Measurements from ENCODE around the gene STYX.
"Not testable (repeated sequence)": the region's sequence is repeated elsewhere in the genome, so short reads cannot be mapped to it uniquely, and the experiment has no call there.

STYX gene

DNA sequence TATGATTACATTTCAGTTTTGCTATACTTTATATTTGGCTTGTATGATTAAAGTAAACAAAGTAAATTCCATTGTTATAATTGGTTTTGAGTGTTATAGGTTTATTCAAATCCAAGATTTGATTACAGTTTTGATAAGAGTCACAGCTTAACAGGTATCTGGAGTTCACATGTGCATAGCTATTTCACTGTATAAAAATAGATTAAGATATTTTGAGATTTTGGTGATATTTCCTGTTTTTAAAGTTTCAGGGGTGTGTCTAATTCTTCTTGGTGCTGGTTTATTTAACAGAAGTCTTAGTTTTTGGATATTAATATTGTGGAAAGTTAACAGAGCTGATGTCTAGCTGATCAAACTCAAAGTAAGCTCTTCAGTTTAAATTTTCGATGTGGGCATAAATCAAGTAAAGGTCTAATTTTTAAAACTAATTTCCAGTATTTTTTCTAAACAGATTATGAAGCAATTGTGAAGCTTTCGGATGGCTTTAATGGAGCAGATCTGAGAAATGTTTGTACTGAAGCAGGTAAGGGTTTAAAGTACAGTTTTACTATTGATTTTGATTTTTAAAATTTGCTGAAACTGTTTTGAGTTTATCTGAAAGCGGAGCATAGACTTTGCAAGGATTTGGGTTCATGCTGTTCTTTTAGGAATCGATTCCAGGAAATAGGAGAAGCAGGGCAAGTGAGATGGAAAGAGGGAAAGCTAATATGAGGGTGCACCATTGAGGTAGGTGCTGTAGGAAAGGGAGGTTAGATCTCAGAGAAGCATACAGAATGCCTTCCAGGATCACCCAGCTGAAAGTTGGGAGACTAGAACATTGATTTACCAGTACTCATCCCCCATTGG is 6.2 kb upstream of the STYX start:
- H3K27me3 ChIP-seq = no peaks in the 10 kb centered on the region

DNA sequence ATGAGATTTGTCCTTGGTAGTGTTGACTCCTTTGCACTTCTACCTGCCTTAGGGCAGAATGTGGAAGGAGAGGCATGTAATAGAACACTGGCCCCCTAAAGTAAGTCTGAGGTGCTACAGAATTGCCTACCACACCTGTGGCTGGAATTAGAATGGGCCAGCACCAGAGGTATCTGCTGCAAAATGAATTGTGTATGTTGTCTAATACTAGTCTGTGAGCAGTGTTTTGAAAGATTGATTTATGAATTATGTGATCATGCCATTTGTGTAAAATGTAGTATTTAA is 5.7 kb upstream of the STYX start:
- no peak overlapping the region for H3K4me3 ChIP-seq
- H3K36me3 ChIP-seq = peaks cover 90% of the 10 kb centered on the region
- H3K27ac ChIP-seq = no peak overlapping the region
- no peak overlapping the region for H3K4me2 ChIP-seq
- peaks cover 26% of the 10 kb centered on the region for H3K4me1 ChIP-seq
- no peak for TF ChIP-seq Cebpa-rat (IDR thresholded peaks at IDR 0.05)
- H4K20me1 ChIP-seq = peaks cover 53% of the 10 kb centered on the region
- H3K27me3 ChIP-seq = no peaks in the 10 kb centered on the region
- H3K9me3 ChIP-seq = no peaks in the 10 kb centered on the region
- H3K9ac ChIP-seq = no peak overlapping the region

More for the DNA sequence above, 6.2 kb upstream of the STYX start:
- no peak overlapping the region for H3K9ac ChIP-seq
- peaks cover 23% of the 10 kb centered on the region for H3K4me1 ChIP-seq
- H3K4me3 ChIP-seq = no peak overlapping the region
- H4K20me1 ChIP-seq = peaks cover 48% of the 10 kb centered on the region
- H3K4me2 ChIP-seq = peak overlapping the region; percentile 56
- no peak for TF ChIP-seq Cebpa-rat (IDR thresholded peaks at IDR 0.05)
- no peak overlapping the region for H3K27ac ChIP-seq
- peaks cover 91% of the 10 kb centered on the region for H3K36me3 ChIP-seq
- H3K9me3 ChIP-seq = no peaks in the 10 kb centered on the region

DNA sequence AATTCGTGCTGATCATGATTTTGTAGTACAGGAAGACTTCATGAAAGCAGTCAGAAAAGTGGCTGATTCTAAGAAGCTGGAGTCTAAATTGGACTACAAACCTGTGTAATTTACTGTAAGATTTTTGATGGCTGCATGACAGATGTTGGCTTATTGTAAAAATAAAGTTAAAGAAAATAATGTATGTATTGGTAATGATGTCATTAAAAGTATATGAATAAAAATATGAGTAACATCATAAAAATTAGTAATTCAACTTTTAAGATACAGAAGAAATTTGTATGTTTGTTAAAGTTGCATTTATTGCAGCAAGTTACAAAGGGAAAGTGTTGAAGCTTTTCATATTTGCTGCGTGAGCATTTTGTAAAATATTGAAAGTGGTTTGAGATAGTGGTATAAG is 2.5 kb upstream of the STYX start:
- not testable (repeated sequence) for H3K4me2 ChIP-seq, H3K27ac ChIP-seq, H3K4me3 ChIP-seq, H3K9me3 ChIP-seq, H3K27me3 ChIP-seq, H3K9ac ChIP-seq
- Histone ChIP-seq H4K20me1 (peaks cover 37% of the 10 kb centered on the region), H3K4me1 (peaks cover 32% of the 10 kb centered on the region), H3K36me3 (peaks cover 68% of the 10 kb centered on the region)

DNA sequence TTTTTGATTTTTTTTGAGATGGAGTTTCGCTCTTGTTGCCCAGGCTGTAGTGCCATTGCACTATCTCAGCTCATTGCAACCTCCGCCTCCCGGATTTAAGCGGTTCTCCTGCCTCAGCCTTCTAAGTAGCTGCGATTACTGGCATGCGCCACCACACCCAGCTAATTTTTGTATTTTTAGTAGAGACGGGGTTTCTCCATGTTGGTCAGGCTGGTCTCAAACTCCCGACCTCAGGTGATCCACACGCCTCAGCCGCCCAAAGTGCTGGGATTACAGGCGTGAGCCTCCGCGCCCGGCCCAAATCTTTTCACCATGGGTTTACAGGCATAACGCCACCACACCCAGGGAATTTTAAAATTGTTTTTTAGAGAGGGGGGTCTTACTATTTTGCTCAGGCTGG is 931 bp upstream of the STYX start:
- not testable (repeated sequence) for H3K27ac ChIP-seq, H3K4me3 ChIP-seq, H3K4me2 ChIP-seq

DNA sequence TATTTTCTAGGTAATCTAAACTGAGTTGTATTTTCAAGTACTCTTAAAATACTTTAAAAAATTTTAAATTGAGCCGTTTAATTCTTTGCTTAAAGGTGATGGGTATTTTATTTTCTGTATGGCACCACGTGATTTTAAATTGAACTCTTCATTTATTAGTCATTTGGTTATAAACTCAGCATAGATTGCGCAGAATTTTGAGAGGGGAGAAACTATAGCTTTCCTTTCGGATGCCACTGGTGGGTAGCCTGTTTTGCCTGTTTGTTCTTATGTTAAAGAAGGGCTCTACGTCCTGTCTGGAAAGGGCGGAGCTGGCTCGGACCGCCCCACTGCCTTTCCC is 411 bp upstream of the STYX start:
- no peak overlapping the region for H3K27ac ChIP-seq

More for the DNA sequence above, 931 bp upstream of the STYX start:
- H3K4me1 ChIP-seq = peaks cover 19% of the 10 kb centered on the region
- not testable (repeated sequence) for H3K27me3 ChIP-seq, H3K9ac ChIP-seq, H3K9me3 ChIP-seq
- H4K20me1 ChIP-seq = peaks cover 22% of the 10 kb centered on the region
- peaks cover 67% of the 10 kb centered on the region for H3K36me3 ChIP-seq

DNA sequence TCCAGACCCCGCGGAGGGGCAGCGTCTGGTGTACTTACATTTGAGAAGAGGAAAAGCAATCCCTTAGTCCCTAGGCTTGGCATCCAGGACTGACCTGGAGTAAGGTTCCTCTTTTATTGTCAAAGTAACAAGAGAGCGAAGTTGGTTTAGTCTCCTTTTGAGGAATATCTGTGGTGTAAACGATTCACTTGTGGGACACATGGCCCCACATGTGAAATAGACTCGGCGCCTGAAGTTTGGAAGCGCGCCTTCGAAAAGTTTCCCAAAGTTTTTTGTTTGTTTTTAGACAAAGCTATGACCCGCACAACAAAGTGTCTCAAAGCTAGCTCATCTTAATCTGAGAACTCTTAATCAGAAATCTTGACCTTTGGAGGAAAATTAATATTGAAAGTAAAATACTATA is 744 bp downstream of the STYX start:
- H4K20me1 ChIP-seq = peaks cover 17% of the 10 kb centered on the region
- no peak for TF ChIP-seq Cebpa-rat (IDR thresholded peaks at IDR 0.05)
- 0 out of 2 replicates have a peak, but pooled peaks cover 4% of the 10 kb centered on the region for H3K9me3 ChIP-seq
- H3K9ac ChIP-seq = peak overlapping the region; percentile 87
- peak overlapping the region; percentile 80 for H3K4me3 ChIP-seq
- H3K36me3 ChIP-seq = peaks cover 63% of the 10 kb centered on the region
- H3K27me3 ChIP-seq = no peaks in the 10 kb centered on the region
- H3K4me2 ChIP-seq = peak overlapping the region; percentile 89
- peaks cover 19% of the 10 kb centered on the region for H3K4me1 ChIP-seq
- H3K27ac ChIP-seq = peak overlapping the region; percentile 87

More for the DNA sequence above, 411 bp upstream of the STYX start:
- Histone ChIP-seq H3K4me2 (peak overlapping the region; percentile 75), H3K9ac (no peak overlapping the region), H3K4me1 (peaks cover 19% of the 10 kb centered on the region), H3K4me3 (peak overlapping the region; percentile 80), H3K9me3 (0 out of 2 replicates have a peak, but pooled peaks cover 4% of the 10 kb centered on the region), H4K20me1 (peaks cover 17% of the 10 kb centered on the region), H3K36me3 (peaks cover 66% of the 10 kb centered on the region), H3K27me3 (no peaks in the 10 kb centered on the region)
- no peak for TF ChIP-seq Cebpa-rat (IDR thresholded peaks at IDR 0.05)

DNA sequence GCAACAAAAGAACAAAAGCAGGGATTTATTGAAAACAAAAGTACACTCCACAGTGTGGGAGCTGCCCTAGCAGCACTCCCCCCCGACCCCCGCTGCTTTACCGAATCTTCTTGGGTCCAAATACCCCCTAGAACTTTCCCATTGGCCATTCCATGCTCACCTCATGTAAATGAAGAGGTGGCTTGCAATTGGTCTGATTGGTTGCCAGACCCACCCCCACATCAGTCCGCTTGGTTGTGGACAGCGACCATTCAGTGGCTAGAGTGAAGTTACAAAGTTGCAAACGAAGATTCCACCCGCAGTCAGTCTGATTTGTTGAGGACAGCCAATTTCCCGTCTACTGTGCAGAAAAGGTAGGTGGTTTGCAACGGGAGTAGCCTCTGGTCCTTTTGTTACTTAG is 3.9 kb downstream of the STYX start:
- H4K20me1 ChIP-seq = peaks cover 39% of the 10 kb centered on the region; the same call in 1 of the 2 replicates
- H3K9me3 ChIP-seq = 0 out of 2 replicates have a peak, but pooled peaks cover 4% of the 10 kb centered on the region
- H3K36me3 ChIP-seq = peaks cover 42% of the 10 kb centered on the region
- H3K27ac ChIP-seq = no peak overlapping the region
- no peak overlapping the region for H3K9ac ChIP-seq
- H3K4me3 ChIP-seq = no peak overlapping the region
- no peak for TF ChIP-seq Cebpa-rat (IDR thresholded peaks at IDR 0.05)
- no peak overlapping the region for H3K4me2 ChIP-seq
- no peaks in the 10 kb centered on the region for H3K27me3 ChIP-seq
- H3K4me1 ChIP-seq = peaks cover 19% of the 10 kb centered on the region

DNA sequence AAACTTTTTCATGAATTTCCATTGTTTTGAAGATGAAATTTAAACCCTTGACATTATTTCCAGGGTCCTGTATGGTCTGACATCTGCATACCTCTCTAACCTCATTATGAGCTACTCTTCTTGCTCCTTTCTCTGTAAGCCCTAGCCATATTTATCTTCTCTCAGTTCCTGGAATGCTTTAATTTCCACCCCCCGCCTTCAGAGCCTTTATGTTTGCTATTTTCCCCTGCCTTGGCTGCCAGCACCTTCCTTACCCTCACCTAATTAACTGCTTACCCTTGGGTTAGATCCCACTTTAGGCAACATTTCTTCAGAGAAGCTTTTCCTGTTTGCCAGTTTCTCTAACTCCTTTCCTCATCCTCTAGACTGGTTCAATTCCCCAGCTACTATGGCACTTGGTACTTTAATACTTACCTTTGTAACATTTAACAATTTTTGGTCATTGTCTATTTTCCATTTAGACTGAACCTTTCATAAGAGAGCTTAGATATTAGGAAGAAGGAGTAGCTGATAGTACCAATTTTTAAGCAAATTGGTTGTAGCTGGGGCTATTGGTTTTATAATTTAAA is 6.0 kb downstream of the STYX start:
- Histone ChIP-seq H3K36me3 (peaks cover 45% of the 10 kb centered on the region), H3K27ac (no peak overlapping the region)

DNA sequence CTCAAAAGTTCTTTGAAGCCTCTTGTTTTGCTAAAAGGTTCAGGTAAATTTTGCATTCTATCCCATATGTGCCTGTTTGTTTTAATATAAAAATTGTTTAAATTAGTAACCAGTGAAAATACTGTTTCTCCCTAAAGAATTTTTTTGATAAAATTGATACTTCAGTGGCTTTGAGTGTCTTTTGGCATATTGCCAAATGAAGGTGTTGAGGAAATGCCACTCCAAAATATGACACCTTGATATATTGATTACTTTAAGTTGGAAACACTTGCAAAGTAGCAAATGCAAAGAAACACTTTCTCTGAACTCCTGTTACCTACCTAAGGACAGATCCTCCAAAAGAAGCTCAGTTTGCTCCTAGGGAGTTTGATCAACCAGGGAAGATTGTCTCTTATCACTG is 8.4 kb downstream of the STYX start:
- Histone ChIP-seq H3K27me3 (no peaks in the 10 kb centered on the region), H3K9me3 (0 out of 2 replicates have a peak, but pooled peaks cover 4% of the 10 kb centered on the region)

More for the DNA sequence above, 6.0 kb downstream of the STYX start:
- Histone ChIP-seq H3K4me1 (peaks cover 9% of the 10 kb centered on the region), H3K4me3 (no peak overlapping the region), H4K20me1 (peaks cover 44% of the 10 kb centered on the region; the same call in 1 of the 2 replicates), H3K27me3 (no peaks in the 10 kb centered on the region), H3K9ac (no peak overlapping the region), H3K4me2 (no peak overlapping the region), H3K9me3 (0 out of 2 replicates have a peak, but pooled peaks cover 4% of the 10 kb centered on the region)
- TF ChIP-seq Cebpa-rat (IDR thresholded peaks at IDR 0.05) = no peak

DNA sequence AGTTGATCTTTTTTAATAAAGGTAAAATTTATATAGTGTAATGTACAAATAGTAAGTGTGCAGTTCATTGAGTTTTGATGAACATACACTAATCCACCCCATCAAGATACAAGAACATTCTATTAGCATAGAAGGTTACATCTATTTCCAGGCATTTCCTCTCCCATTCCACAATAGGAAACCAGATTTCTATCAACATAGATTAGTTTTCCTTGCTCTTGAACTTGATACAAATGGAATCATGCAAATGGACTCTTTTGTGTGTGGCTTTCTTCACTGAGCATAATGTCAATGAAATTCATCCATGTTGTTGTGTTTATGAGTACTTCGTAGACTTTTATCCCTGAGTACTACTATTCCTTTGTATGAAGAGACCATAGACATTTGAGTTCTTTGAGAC is 10.8 kb downstream of the STYX start:
- Histone ChIP-seq H3K4me3 (no peak overlapping the region), H3K9ac (no peak overlapping the region), H3K9me3 (no peaks in the 10 kb centered on the region), H3K4me2 (no peak overlapping the region), H4K20me1 (peaks cover 37% of the 10 kb centered on the region; the same call in 1 of the 2 replicates), H3K27me3 (no peaks in the 10 kb centered on the region), H3K4me1 (peaks cover 18% of the 10 kb centered on the region), H3K27ac (no peak overlapping the region), H3K36me3 (peaks cover 20% of the 10 kb centered on the region)
- TF ChIP-seq Cebpa-rat (IDR thresholded peaks at IDR 0.05) = no peak

More for the DNA sequence above, 8.4 kb downstream of the STYX start:
- no peak overlapping the region for H3K4me3 ChIP-seq
- no peak overlapping the region for H3K27ac ChIP-seq
- TF ChIP-seq Cebpa-rat (IDR thresholded peaks at IDR 0.05) = no peak
- H4K20me1 ChIP-seq = peaks cover 49% of the 10 kb centered on the region; the same call in 1 of the 2 replicates
- H3K4me2 ChIP-seq = no peak overlapping the region
- H3K4me1 ChIP-seq = peaks cover 18% of the 10 kb centered on the region
- H3K9ac ChIP-seq = no peak overlapping the region
- peaks cover 32% of the 10 kb centered on the region for H3K36me3 ChIP-seq

Data from BLaER1 (cell line).